ENCODE data around the gene TNIP2. TPM values are rescaled to one million over a fixed set of nuclear protein-coding genes. Genes with fewer than 3 reads are reported as not detected.
"Not testable (repeated sequence)": the region's sequence is repeated elsewhere in the genome, so short reads cannot be mapped to it uniquely, and the experiment has no call there.

The TNIP2 gene
- total RNA-seq, 1 donor from 2014 or later: 76.7 TPM

DNA sequence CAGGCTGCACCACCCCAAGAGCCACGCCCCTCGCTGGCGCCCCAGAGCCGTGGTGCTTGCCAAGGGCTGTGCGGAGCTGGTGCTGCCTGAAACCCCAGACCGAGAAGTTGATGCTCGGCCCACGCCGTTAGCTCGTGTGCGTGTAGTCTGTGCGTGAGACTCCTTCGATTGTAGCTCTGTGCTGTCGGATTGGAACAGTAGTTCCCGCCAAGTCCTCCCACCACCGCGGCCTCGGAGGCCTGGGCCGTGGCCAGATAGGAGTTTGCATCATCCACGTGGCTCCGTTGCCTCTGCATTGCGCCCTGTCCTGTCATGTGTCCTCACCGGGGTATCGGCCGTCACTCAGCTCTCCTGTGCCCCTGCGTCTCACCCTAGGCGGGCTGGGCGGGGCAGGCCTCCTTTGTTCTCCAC is 24.2 kb downstream of the TNIP2 start:
- no peak overlapping the region for H3K4me3 ChIP-seq (ENCODE audit: low read depth, low read length)
- no peak for DNase-seq (ENCODE audit: low read depth)
- TF ChIP-seq, protein P1, sequence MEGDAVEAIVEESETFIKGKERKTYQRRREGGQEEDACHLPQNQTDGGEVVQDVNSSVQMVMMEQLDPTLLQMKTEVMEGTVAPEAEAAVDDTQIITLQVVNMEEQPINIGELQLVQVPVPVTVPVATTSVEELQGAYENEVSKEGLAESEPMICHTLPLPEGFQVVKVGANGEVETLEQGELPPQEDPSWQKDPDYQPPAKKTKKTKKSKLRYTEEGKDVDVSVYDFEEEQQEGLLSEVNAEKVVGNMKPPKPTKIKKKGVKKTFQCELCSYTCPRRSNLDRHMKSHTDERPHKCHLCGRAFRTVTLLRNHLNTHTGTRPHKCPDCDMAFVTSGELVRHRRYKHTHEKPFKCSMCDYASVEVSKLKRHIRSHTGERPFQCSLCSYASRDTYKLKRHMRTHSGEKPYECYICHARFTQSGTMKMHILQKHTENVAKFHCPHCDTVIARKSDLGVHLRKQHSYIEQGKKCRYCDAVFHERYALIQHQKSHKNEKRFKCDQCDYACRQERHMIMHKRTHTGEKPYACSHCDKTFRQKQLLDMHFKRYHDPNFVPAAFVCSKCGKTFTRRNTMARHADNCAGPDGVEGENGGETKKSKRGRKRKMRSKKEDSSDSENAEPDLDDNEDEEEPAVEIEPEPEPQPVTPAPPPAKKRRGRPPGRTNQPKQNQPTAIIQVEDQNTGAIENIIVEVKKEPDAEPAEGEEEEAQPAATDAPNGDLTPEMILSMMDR (conservative IDR thresholded peaks at IDR 0.05; ENCODE audit: low read depth, low read length): no peak

DNA sequence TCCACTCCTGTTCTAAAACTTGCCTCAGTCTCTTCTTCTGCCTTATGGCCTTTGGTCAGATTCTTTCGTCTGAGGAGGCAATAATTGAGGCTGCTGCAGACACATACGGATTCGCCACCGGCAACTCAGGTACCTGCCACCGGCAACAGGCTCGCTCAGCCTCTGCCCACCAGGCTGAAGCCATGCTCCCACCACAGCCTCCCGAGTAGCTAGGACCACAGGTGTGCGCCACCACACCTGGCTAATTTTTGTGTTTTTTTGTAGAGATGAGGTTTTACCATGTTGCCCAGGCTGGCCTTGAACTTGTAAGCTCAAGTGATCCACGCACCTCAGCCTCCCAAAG is 26.6 kb downstream of the TNIP2 start:
- DNase-seq (ENCODE audit: low read depth): no peak
- H3K4me3 ChIP-seq (ENCODE audit: low read depth, low read length): no peak overlapping the region
- TF ChIP-seq, protein P1 (conservative IDR thresholded peaks at IDR 0.05; ENCODE audit: low read depth, low read length): no peak

DNA sequence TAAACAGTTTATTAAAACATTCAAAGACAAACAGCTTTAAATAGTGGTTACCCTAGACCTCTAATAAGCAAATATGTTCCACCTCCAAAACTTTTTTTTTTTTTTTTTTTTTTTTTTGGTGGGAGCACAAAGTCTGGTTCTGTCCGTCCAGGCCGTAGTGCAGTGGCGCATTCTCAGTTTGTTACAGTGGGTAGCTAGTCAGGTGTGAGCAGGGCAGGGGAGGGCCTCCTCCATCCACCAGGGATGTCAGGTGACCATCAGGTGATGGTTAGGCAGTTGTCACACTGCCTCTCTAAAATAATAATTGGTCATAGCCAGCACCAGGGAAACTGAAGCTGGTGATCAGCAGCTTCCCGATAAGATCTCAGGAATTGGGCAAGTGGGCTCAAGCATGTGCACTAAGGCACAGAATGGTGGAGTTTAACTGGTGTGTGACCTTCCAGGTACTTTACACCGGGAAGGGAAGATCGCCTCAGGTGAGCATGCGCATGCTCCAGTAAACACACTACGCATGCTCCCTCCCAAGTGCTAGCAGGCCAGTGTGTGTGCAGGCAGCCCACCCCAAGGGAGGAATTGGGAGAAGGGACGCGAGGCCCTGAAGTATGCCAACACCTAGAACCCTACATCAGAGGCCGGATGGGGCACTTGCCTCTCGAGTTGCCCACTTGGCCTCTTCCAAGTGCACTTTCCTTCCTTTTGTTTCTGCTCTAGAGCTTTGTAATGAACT is 27.2 kb downstream of the TNIP2 start:
- TF ChIP-seq, protein P1 (conservative IDR thresholded peaks at IDR 0.05; ENCODE audit: low read depth, low read length): no peak
- no peak for DNase-seq (ENCODE audit: low read depth)
- H3K4me3 ChIP-seq (ENCODE audit: low read depth, low read length): no peak overlapping the region

DNA sequence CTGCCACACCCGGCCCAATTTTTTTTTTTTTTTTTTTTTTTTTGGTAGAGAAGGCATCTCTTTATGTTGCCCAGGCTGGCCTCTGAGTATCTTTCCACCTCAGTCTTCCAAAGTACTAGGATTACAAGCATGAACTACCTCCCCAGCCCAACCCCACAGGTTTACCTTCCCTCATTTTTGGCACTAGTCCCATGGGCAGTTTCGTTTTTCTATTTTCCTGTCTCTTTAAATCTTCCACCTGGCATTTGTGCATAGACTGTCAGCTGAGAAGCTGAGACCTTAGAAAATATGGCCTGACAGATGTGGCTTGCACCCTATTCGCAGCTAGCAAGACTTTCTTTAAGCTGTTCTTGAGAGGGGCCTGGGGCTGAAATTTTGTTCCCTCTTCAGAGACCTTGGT is 27.9 kb downstream of the TNIP2 start:
- TF ChIP-seq, protein P1 (conservative IDR thresholded peaks at IDR 0.05; ENCODE audit: low read depth, low read length): no peak
- DNase-seq (ENCODE audit: low read depth): no peak
- no peak overlapping the region for H3K4me3 ChIP-seq (ENCODE audit: low read depth, low read length)

DNA sequence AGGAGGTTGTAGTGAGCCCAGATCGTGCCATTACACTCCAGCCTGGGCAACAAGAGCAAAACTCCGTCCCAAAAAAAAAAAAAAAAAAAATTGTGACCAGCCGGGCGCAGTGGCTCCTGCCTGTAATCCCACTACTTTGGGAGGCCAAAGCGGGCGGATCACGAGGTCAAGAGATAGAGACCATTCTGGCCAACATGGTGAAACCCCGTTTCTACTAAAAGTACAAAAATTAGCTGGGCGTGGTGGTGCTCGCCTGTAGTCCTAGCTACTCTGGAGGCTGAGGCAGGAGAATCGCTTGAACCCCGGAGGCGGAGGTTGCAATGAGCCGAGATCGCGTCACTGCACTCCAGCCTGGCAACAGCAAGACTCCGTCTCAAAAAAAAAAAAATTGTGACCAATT is 29.3 kb downstream of the TNIP2 start:
- H3K4me3 ChIP-seq (ENCODE audit: low read depth, low read length); DNase-seq (ENCODE audit: low read depth): not testable (repeated sequence)

DNA sequence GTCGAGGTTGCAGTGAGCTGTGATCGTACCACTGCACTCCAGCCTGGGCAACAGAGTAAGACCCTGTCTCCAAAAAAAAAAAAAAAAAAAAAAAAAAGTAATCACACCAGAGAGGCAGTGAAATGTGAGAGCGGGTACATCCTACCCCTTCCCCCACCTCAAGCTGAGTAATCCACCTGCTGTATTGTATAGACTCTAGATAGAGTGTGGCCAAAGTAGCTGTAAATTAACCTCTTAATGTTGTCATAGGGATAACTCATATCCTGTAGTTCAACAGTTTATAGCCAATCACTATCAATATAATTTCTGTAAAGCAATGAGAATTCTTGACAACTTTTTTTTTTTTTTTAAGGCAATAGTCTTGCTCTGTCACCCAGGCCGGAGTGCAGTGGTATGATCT is 30.8 kb downstream of the TNIP2 start:
- no peak for DNase-seq (ENCODE audit: low read depth)
- TF ChIP-seq, protein P1 (conservative IDR thresholded peaks at IDR 0.05; ENCODE audit: low read depth, low read length): no peak
- H3K4me3 ChIP-seq (ENCODE audit: low read depth, low read length): no peak overlapping the region

DNA sequence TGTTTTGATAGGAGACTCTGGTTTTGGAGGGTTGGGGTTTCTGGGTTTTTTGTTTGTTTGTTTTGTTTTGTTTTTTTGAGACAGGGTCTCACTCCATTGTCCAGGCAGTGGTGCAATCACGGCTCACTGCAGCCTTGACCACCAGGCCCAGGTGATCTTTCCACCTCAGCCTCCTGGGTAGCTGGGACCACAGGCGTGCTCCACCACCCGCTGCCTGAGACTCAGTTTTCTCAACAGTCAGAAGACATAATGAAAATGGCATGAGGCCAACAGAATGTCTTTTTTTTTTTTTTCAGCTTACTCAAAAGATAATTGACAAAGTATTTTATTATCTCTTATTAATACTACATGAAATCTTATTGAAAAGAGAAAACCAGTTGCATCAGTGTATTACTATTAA is 32.4 kb downstream of the TNIP2 start:
- TF ChIP-seq, protein P1 (conservative IDR thresholded peaks at IDR 0.05; ENCODE audit: low read depth, low read length): no peak
- no peak overlapping the region for H3K4me3 ChIP-seq (ENCODE audit: low read depth, low read length)
- no peak for DNase-seq (ENCODE audit: low read depth)

All from epithelial cell of proximal tubule (primary cell).